ENCODE measurements around the gene WDR88. TPM values are rescaled to one million over a fixed set of nuclear protein-coding genes. Genes with fewer than 3 reads are reported as not detected.
"Not testable (repeated sequence)": the region's sequence is repeated elsewhere in the genome, so short reads cannot be mapped to it uniquely, and the experiment has no call there.

The WDR88 gene
- total RNA-seq, 3 donors from 2014 or later: not detected

- H3K36me3 ChIP-seq: no peaks in the 10 kb centered on the region
- intact Hi-C loops (cut with DNase I; ENCODE audit: low total_unique reads): no loop called here
- no peak overlapping the region for H3K4me3 ChIP-seq
- DNase-seq (ENCODE audit: low spot score in 2 of 2): no peak
- no peaks in the 10 kb centered on the region for H3K4me1 ChIP-seq
- no peak overlapping the region for H3K27ac ChIP-seq
- no peaks in the 10 kb centered on the region for H3K9me3 ChIP-seq
- TF ChIP-seq POLR2A (IDR thresholded peaks at IDR 0.05) (no peak), CTCF (IDR thresholded peaks at IDR 0.05) (no peak), POLR2AphosphoS5 (IDR thresholded peaks at IDR 0.05) (no peak)
- no peaks in the 10 kb centered on the region for H3K27me3 ChIP-seq
Measured at GRCh38 chr19:33208371-33208895, 76.5 kb downstream of the WDR88 start.

DNA sequence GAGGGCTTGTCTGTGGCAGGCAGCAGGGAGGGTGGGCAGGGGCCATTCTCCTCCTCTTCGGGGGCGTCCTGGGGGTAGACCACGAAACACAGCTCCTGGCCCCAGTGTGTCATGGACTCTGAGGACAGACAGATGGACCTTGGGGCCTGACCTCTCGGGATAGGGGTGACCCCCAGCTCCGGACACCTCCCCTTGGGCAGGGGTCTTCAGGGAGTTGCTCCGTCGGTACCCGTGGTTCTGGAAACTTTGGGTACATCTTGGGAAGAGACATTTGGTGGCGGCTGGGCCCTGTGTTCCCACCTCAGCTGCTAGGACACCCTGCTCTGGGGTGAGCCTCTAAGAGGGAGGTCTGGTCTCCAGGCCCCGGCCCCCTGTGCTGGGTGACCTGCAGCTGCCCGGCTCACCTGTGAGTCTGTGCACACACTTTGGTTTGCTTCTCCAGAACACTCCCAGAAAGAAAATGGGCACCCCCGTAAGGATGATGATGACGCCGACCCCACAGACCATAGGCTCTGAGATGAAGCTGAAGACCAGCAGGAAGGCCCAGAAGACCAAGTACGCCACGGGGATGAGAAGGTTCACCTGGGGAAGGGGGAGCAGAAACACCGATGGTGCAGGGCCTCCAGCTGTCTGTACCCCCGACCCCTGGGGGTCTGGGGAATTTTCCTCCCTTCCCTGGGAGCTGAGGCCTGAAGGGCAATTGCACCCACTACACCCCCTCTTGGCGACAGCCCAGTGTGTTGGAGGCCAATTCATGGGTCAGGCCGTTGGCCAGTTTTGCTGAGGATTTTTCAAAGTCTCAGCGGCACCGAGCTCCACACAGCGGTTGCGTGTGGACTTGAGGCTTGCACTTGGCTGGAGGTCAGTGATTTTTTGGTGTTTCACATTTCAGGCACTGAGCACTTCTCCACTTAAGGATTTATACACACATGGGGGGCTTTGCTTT lies 77.3 kb downstream of the WDR88 start:
- Histone ChIP-seq H3K27me3 (no peaks in the 10 kb centered on the region), H3K4me1 (no peaks in the 10 kb centered on the region), H3K9me3 (no peaks in the 10 kb centered on the region), H3K4me3 (no peak overlapping the region), H3K27ac (no peak overlapping the region), H3K36me3 (no peaks in the 10 kb centered on the region)
- TF ChIP-seq POLR2AphosphoS5 (IDR thresholded peaks at IDR 0.05) (no peak), CTCF (IDR thresholded peaks at IDR 0.05) (no peak), POLR2A (IDR thresholded peaks at IDR 0.05) (no peak)
- intact Hi-C loops (cut with DNase I; ENCODE audit: low total_unique reads): no loop called here
- DNase-seq (ENCODE audit: low spot score in 2 of 2): no peak

- H3K27ac ChIP-seq; H3K9me3 ChIP-seq; H3K4me3 ChIP-seq; DNase-seq (ENCODE audit: low spot score in 2 of 2); H3K27me3 ChIP-seq; H3K4me1 ChIP-seq; intact Hi-C loops (cut with DNase I; ENCODE audit: low total_unique reads); H3K36me3 ChIP-seq: not testable (repeated sequence)
Measured at GRCh38 chr19:33209850-33210230, 77.9 kb downstream of the WDR88 start.

GRCh38 chr19:33210266-33210940 lies 78.5 kb downstream of the WDR88 start:
- H3K9me3 ChIP-seq: no peaks in the 10 kb centered on the region
- H3K36me3 ChIP-seq: no peaks in the 10 kb centered on the region
- H3K4me3 ChIP-seq: no peak overlapping the region
- TF ChIP-seq POLR2AphosphoS5 (IDR thresholded peaks at IDR 0.05) (no peak), POLR2A (IDR thresholded peaks at IDR 0.05) (no peak), CTCF (IDR thresholded peaks at IDR 0.05) (no peak)
- no peaks in the 10 kb centered on the region for H3K27me3 ChIP-seq
- no peak for DNase-seq (ENCODE audit: low spot score in 2 of 2)
- H3K27ac ChIP-seq: no peak overlapping the region
- intact Hi-C loops (cut with DNase I; ENCODE audit: low total_unique reads): no loop called here
- H3K4me1 ChIP-seq: no peaks in the 10 kb centered on the region

- TF ChIP-seq POLR2AphosphoS5 (IDR thresholded peaks at IDR 0.05) (no peak), CTCF (IDR thresholded peaks at IDR 0.05) (no peak), POLR2A (IDR thresholded peaks at IDR 0.05) (no peak)
- Histone ChIP-seq H3K27ac (no peak overlapping the region), H3K4me1 (no peaks in the 10 kb centered on the region), H3K4me3 (no peak overlapping the region), H3K9me3 (no peaks in the 10 kb centered on the region), H3K27me3 (no peaks in the 10 kb centered on the region), H3K36me3 (no peaks in the 10 kb centered on the region)
- no peak for DNase-seq (ENCODE audit: low spot score in 2 of 2)
- intact Hi-C loops (cut with DNase I; ENCODE audit: low total_unique reads): no loop called here
Measured at GRCh38 chr19:33211794-33212435, 80.0 kb downstream of the WDR88 start.
